Dendritic cell treated with granulocyte-macrophage colony-stimulating factor and Interleukin-4, amounts not matched to agents 40 ng/mL and 50 ng/mL, for 4 days (primary cell): ENCODE results near the gene GALNT2.

ENCODE experiments used
- H3K27ac Mint-ChIP-seq: one replicate; pipeline ENCODE4 v1.8.0; 2022; ENCODE audit warnings: mild to moderate bottlenecking, mixed read lengths
- H3K27me3 Mint-ChIP-seq: one replicate; pipeline ENCODE4 v1.8.0; 2022; ENCODE audit warnings: mild to moderate bottlenecking, mixed read lengths
- H3K36me3 Mint-ChIP-seq: one replicate; pipeline ENCODE4 v1.8.0; 2022; ENCODE audit warnings: low read depth, mixed read lengths
- H3K4me1 Mint-ChIP-seq: one replicate; pipeline ENCODE4 v1.8.0; 2022; ENCODE audit warnings: low read depth, mixed read lengths
- H3K4me3 Mint-ChIP-seq: one replicate; pipeline ENCODE4 v1.8.0; 2022; ENCODE audit warnings: mild to moderate bottlenecking, moderate library complexity, mixed read lengths
- H3K9me3 Mint-ChIP-seq: one replicate; pipeline ENCODE4 v1.8.0; 2022; ENCODE audit warnings: mixed read lengths
- intact Hi-C: fragments of 100-400 bp; cut with micrococcal nuclease; formaldehyde crosslinking; loops from one replicate; pipeline ENCODE4 v1.15.0; 2022

The GALNT2 gene

GRCh38 chr1:230230948-230231773 is 164.1 kb downstream of the GALNT2 start:
- H3K4me3 Mint-ChIP-seq = no peak overlapping the region
- H3K9me3 Mint-ChIP-seq = no peaks in the 10 kb centered on the region
- H3K36me3 Mint-ChIP-seq = peaks cover 11% of the 10 kb centered on the region
- peaks cover 40% of the 10 kb centered on the region for H3K4me1 Mint-ChIP-seq
- H3K27me3 Mint-ChIP-seq = no peaks in the 10 kb centered on the region
- intact Hi-C loops = no loop called here
- H3K27ac Mint-ChIP-seq = peak overlapping the region; percentile 75

- H3K4me3 Mint-ChIP-seq = no peak overlapping the region
- H3K27ac Mint-ChIP-seq = peak overlapping the region; percentile 75
- H3K27me3 Mint-ChIP-seq = no peaks in the 10 kb centered on the region
- intact Hi-C loops = no loop called here
- H3K9me3 Mint-ChIP-seq = no peaks in the 10 kb centered on the region
- peaks cover 40% of the 10 kb centered on the region for H3K4me1 Mint-ChIP-seq
- peaks cover 12% of the 10 kb centered on the region for H3K36me3 Mint-ChIP-seq
These were observed 164.7 kb downstream of the GALNT2 start for GRCh38 chr1:230231774-230232145.

- no peaks in the 10 kb centered on the region for H3K9me3 Mint-ChIP-seq
- peaks cover 40% of the 10 kb centered on the region for H3K4me1 Mint-ChIP-seq
- H3K36me3 Mint-ChIP-seq = peaks cover 12% of the 10 kb centered on the region
- H3K27ac Mint-ChIP-seq = peak overlapping the region; percentile 75
- intact Hi-C loops = no loop called here
- H3K27me3 Mint-ChIP-seq = no peaks in the 10 kb centered on the region
- peak overlapping the region; percentile 40 for H3K4me3 Mint-ChIP-seq
These were observed 165.3 kb downstream of the GALNT2 start for GRCh38 chr1:230232371-230232771.

GRCh38 chr1:230233786-230234185 is 166.7 kb downstream of the GALNT2 start:
- intact Hi-C loops = no loop called here
- Mint-ChIP-seq H3K9me3 (no peaks in the 10 kb centered on the region), H3K27me3 (no peaks in the 10 kb centered on the region), H3K4me1 (peaks cover 40% of the 10 kb centered on the region), H3K27ac (peak overlapping the region; percentile 60), H3K4me3 (no peak overlapping the region), H3K36me3 (peaks cover 12% of the 10 kb centered on the region)

GRCh38 chr1:230235876-230236275 is 168.8 kb downstream of the GALNT2 start:
- Mint-ChIP-seq H3K4me1 (peaks cover 37% of the 10 kb centered on the region), H3K27ac (no peak overlapping the region), H3K27me3 (no peaks in the 10 kb centered on the region), H3K9me3 (no peaks in the 10 kb centered on the region), H3K36me3 (peaks cover 30% of the 10 kb centered on the region), H3K4me3 (no peak overlapping the region)
- intact Hi-C loops = no loop called here

DNA sequence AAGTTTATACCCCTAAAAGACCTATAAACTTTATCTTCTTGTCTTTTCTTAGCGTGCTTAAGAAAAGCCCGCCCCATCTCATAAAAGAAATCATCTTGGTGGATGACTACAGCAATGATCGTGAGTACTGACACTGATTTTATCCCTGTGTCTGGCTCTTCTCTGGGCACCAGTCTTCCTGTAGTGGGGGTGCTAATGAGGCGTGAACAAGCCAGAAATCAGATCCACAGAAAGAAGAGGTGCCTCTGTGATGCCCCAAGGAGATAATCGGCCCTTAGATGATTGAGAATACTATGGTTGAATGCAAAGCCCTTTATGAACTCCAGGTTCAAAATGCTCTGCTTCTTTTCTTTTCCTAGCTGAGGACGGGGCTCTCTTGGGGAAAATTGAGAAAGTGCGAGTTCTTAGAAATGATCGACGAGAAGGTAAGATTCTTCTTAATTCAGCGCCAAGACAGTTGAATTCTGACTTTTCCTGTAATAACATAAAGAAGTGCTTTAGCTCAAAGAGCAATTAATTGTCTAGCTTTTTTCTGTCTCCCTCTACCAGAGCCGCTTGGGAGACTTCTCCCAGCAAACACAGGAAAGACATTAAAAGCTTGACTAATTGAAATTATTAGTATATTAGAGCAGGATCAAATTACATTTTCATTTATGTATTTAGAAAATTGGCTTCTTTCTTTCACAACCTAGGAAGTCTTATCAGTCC is 169.4 kb downstream of the GALNT2 start:
- H3K4me3 Mint-ChIP-seq = no peak overlapping the region
- peaks cover 31% of the 10 kb centered on the region for H3K4me1 Mint-ChIP-seq
- no peaks in the 10 kb centered on the region for H3K27me3 Mint-ChIP-seq
- H3K27ac Mint-ChIP-seq = no peak overlapping the region
- intact Hi-C loops = no loop called here
- peaks cover 35% of the 10 kb centered on the region for H3K36me3 Mint-ChIP-seq
- H3K9me3 Mint-ChIP-seq = no peaks in the 10 kb centered on the region

DNA sequence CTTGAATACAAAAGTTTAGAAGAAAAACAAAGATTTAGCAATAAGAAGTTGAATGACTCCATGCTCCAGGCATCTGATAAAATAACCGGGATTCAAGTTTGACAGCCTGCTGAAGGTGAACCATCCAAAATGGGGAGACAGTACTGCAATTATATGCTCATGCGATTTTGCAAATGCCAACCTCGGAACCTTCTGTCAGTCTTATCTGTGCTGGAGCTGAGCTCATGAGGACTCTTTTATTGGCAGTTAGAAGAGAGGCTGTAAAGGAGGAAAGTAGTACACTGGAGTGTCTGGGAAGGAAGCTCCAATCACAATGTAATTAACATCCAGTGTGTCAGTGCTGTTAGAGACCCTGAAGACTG is 170.0 kb downstream of the GALNT2 start:
- Mint-ChIP-seq H3K36me3 (peaks cover 41% of the 10 kb centered on the region), H3K4me1 (peaks cover 26% of the 10 kb centered on the region), H3K9me3 (no peaks in the 10 kb centered on the region), H3K27me3 (no peaks in the 10 kb centered on the region), H3K27ac (no peak overlapping the region), H3K4me3 (no peak overlapping the region)
- intact Hi-C loops = no loop called here

GRCh38 chr1:230237805-230238204 is 170.8 kb downstream of the GALNT2 start:
- H3K36me3 Mint-ChIP-seq = peaks cover 47% of the 10 kb centered on the region
- intact Hi-C loops = no loop called here
- H3K9me3 Mint-ChIP-seq = no peaks in the 10 kb centered on the region
- no peak overlapping the region for H3K4me3 Mint-ChIP-seq
- H3K4me1 Mint-ChIP-seq = peaks cover 19% of the 10 kb centered on the region
- no peak overlapping the region for H3K27ac Mint-ChIP-seq
- no peaks in the 10 kb centered on the region for H3K27me3 Mint-ChIP-seq

DNA sequence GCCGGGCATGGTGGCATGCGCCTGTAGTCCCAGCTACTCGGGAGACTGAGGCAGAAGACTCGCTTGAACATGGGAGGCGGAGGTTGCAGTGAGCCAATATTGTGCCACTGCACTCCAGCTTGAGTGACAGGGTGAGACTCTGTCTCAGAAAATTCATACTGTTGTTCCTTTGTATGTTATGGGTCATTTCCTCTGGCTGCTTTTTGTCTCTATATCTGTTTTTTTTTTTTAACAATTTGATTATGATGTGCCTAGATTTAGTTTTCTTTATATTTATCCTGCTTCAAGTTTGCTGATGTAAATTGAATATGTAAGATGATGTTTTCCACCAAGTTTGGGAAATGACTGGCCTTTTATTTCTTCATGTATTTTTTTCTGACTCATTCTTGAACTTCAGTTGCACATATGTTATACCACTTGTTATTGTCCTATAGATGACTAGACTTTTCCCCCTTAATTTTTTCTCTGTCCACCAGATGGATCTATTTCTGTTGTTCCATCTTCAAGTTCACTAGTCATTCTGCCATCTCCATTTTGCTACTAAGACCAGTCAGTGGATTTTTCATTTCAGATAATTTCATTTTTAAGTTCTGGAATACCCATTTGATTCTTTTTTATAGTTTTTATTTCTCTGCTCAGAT is 173.5 kb downstream of the GALNT2 start:
- Mint-ChIP-seq H3K4me1 (no peaks in the 10 kb centered on the region), H3K27me3 (no peaks in the 10 kb centered on the region), H3K9me3 (no peaks in the 10 kb centered on the region), H3K4me3 (no peak overlapping the region), H3K27ac (no peak overlapping the region), H3K36me3 (peaks cover 67% of the 10 kb centered on the region)
- intact Hi-C loops = no loop called here

DNA sequence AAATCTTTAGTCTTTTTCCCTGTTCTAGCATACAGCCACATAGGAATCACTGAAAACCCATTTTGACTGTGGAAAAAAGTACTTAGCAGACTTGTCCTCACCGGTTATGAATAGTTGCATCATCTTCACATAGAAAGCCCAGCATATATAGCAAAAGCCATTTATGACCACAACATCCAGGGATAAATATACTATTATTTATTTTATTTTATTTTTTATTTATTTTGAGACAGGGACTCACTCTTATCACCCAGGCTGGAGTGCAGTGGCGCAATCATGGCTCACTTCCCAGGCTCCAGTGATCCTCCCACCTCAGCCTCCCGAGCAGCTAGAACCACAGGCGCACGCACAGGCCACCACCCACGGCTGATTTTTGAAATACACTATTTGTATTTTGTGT is 175.3 kb downstream of the GALNT2 start:
- H3K4me3 Mint-ChIP-seq = no peak overlapping the region
- no peaks in the 10 kb centered on the region for H3K4me1 Mint-ChIP-seq
- H3K27ac Mint-ChIP-seq = no peak overlapping the region
- no peaks in the 10 kb centered on the region for H3K9me3 Mint-ChIP-seq
- H3K27me3 Mint-ChIP-seq = no peaks in the 10 kb centered on the region
- H3K36me3 Mint-ChIP-seq = peaks cover 78% of the 10 kb centered on the region
- intact Hi-C loops = no loop called here

- no peaks in the 10 kb centered on the region for H3K9me3 Mint-ChIP-seq
- H3K27me3 Mint-ChIP-seq = no peaks in the 10 kb centered on the region
- H3K4me1 Mint-ChIP-seq = no peaks in the 10 kb centered on the region
- H3K27ac Mint-ChIP-seq = no peak overlapping the region
- intact Hi-C loops = no loop called here
- no peak overlapping the region for H3K4me3 Mint-ChIP-seq
- H3K36me3 Mint-ChIP-seq = peaks cover 86% of the 10 kb centered on the region
These were observed 176.1 kb downstream of the GALNT2 start for GRCh38 chr1:230243146-230243545.

DNA sequence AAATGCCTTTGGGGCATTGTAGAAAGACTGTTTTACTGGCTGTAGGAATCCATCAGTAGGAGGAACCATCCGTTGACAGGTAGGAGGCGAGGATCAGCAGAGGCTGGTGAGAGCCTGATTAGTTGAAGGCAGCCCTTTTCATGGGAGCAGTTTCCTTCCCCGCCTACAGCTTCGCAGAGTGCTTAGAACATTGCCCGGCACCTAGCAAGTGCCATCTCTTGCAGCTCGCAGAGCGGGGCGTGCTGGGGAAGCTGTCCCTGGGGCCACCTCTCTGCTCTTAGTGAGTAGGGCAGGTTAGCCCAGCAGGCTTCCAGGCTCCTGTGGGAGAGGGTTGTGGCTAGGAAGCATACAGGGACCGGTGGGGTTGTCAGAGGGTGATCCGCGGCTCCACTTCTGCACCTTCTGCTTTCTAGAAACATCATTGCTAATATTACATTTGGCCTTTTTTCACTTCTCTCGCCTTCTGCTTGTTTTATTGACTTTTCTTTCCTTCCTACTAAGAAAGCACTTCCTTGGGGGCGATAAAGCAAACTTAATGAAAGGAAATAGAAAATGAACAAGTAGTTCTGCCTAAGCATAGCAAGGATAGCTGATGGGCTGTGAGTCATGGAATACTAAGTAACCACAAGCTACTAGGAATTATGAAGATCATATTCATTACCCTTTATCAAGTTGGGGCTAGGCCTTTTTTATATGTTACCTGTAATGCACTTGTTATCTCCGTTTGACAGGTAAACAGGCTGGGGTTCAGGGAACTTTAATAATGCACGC is 176.7 kb downstream of the GALNT2 start:
- intact Hi-C loops = no loop called here
- no peak overlapping the region for H3K4me3 Mint-ChIP-seq
- H3K9me3 Mint-ChIP-seq = no peaks in the 10 kb centered on the region
- peaks cover 91% of the 10 kb centered on the region for H3K36me3 Mint-ChIP-seq
- H3K27me3 Mint-ChIP-seq = no peaks in the 10 kb centered on the region
- H3K27ac Mint-ChIP-seq = no peak overlapping the region
- peaks cover 2% of the 10 kb centered on the region for H3K4me1 Mint-ChIP-seq

DNA sequence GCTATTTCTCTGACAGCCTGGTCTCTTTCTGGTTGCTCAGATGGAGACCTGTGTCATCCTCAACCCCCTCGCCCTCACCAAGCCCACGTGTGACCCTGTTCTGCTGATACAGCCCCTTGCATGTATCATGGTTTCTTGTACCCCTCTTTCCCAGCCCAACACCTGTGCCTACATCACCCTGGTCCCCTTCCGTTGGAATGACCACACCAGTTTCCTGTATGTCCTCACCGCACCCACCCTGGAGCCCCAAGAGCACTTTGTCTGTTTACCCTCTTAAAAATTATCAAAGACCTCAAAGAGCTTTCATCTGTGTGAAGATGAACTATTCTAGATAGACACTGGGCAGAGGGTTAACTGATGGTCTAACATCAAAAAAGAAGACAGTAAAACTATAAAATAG is 179.5 kb downstream of the GALNT2 start:
- Mint-ChIP-seq H3K4me1 (peaks cover 6% of the 10 kb centered on the region), H3K27me3 (no peaks in the 10 kb centered on the region), H3K36me3 (peaks cover 95% of the 10 kb centered on the region), H3K9me3 (no peaks in the 10 kb centered on the region), H3K4me3 (no peak overlapping the region), H3K27ac (no peak overlapping the region)
- intact Hi-C loops = no loop called here
